ENCODE results near the gene DOCK3.
"Not testable (repeated sequence)": the region's sequence is repeated elsewhere in the genome, so short reads cannot be mapped to it uniquely, and the experiment has no call there.

DOCK3 gene

GRCh38 chr3:50806031-50806430 is 131.3 kb downstream of the DOCK3 start:
- DNase-seq: no peak

- DNase-seq: no peak
These were observed 132.1 kb downstream of the DOCK3 start for GRCh38 chr3:50806806-50807205.

- no peak for DNase-seq
These were observed 132.5 kb downstream of the DOCK3 start for GRCh38 chr3:50807266-50807665.

DNA sequence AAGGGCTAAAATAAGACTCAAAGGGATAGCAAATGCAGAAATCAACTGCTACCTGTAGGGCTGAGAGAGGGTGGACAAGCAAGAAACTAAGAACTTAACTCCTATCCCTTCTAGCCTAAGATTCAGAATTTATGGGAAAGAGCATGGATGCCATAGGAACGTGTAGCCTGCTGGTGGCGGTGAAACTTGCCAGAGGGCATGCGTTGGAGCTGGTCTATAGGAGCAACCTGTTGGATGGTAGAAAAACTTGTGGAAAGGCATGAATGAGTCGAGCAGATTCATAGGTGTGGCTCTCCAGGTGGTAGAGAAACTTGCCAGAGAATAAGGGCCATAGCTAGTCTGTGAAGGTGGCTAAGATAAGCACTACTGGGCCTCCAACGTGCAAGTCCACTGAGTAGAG is 137.2 kb downstream of the DOCK3 start:
- no peak for DNase-seq

- DNase-seq: no peak
These were observed 141.1 kb downstream of the DOCK3 start for GRCh38 chr3:50815844-50816243.

DNA sequence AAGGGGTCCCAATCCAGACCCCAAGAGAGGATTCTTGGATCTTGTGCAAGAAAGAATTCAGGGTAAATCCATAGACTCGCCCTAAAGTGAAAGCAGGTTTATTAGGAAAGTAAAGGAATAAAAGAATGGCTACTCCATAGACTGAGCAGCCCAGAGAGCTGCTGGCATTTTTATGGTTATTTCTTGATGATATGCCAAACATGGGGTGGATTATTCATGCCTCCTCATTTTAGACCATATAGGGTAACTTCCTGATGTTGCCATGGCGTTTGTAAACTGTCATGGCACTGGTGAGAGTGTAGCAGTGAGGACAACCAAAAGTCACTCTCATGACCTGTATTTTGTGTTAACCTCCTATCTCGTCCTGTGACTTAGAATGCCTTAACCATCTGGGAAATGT is 142.2 kb downstream of the DOCK3 start:
- no peak for DNase-seq

- DNase-seq: no peak
These were observed 143.2 kb downstream of the DOCK3 start for GRCh38 chr3:50817756-50818529.

DNA sequence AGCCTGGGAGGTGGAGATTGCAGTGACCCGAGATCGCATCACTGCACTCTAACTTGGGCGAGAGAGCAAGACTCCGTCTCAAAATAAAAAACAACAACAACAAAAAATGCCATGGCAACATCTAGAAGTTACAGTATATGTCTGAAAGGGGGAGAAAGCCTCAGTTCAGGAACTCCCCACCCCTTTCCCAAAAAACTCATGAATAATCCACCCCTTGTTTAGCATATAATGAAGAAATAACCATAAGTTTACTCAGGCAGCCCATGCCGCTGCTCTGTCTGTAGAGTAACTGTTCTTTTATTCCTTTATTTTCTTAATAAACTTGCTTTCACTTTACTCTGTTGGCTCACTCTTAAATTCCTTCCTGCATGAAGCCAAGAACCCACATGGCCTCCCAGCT is 145.2 kb downstream of the DOCK3 start:
- no peak for DNase-seq

DNA sequence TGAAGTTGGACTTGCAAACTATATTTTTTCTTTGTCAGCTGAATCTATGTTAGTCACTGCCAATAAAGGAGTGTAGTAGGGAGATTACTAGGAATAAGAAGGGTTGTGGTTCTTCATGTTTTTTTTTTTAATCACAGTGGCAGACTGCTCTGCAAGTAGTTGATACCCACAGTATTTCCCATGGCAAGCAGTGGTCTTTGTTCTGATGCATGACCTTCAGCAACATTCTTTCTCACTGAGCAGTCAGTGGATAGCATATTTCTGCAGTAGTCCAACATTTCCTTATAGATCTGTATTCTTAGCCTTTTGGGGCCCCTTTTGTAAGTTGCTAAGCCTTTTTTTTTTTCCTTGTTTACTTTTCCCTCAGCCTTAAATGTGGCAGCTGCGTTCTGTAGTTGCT is 151.1 kb downstream of the DOCK3 start:
- no peak for DNase-seq

DNA sequence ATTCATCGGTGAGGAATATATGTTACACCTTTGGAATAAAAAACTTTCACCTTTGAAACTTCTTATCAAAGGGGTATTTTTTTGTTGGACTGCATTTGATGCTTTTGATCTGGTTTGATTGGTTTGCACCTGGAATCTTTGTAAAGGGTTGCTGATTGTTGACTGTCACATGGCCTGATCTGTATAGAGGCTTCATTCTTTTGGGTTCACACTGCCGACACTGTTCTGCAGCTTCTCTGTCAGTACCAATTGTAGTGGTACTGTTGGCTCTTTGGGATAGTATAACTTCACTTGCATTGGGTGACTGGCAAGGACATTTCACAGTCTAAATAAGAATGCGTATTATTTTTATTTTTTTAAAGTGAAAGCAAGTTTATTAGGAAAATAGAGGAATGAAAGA is 155.7 kb downstream of the DOCK3 start:
- DNase-seq: no peak

- DNase-seq: not testable (repeated sequence)
These were observed 156.3 kb downstream of the DOCK3 start for GRCh38 chr3:50831009-50831408.

GRCh38 chr3:50840983-50841489 is 166.3 kb downstream of the DOCK3 start:
- DNase-seq: no peak

DNA sequence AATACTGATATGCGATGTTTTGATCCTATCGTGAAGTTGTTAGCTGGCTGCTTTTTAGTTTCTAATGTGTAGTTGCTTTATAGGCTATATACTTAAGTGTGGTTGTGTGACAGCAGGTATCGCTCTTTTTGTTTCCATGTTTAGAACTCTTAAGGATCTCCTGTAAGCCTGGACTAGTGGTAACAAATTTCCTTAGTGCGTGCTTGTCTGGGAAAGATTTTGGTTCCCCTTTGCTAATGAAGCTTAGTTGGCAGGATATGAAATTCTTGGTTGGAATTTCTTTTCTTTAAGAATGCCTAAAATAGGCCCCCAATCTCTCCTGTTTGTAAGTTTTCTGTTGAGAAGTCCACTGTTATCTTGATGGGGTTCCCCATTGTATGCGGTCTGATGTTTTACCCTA is 173.6 kb downstream of the DOCK3 start:
- no peak for DNase-seq

DNA sequence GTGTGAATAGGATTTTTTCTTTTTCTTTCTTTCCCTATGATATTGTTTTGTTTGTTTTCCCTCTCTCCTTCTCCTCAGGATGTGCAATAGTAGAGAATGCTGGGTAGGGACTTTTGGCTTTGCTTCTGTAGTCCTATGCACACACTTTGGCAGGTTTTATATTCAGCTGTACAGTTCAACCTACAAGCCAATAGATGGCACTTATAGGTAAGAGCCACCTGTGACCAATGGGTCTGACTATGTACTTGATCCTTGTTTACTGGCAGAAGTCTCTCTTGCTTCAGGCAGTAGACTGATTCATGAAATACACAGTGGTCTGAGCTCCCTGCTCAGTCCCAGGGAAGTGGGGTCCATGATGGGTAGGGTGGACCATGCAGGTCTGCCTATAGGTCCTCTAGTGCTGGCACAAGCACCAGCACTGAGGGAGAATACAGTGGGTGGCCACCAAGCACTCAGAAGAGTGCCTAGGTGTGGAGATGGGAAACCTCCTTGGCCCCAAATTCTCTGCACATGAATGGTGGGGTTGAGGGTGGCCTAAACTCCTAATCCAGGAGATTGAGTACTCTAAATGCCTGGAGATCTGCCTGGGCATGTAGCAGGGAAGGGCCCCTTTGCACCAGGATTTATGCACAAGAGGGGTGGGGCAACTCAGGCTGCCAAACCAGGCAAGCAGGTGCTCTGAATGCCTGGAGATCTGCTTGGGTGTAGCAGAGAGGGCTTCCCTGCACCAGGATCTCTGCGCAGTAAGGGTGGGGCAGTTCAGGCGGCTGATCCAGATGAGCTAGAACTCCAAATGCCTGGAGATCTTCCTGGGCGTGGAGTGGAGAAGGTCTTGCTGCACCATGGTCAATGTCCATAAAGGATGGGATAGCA is 176.1 kb downstream of the DOCK3 start:
- DNase-seq: no peak

DNA sequence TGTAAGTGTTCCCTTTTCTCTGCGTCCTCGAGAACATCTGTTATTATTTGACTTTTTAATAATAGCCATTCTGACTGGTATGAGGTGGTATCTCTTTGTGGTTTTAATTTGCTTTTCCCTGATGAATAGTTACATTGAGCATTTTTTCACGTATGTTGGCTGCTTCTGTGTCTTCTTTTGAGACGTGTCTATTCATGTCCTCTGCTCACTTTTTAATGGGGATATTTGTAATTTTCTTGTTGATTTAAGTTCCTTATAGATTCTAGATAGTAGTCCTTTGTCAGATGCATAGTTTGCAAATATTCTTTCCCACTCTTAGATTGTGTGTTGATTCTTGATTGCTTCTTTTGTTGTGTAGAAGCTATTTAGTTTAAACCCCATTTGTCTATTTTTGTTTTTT is 179.2 kb downstream of the DOCK3 start:
- no peak for DNase-seq

GRCh38 chr3:50862221-50862620 is 187.5 kb downstream of the DOCK3 start:
- peak; percentile 4 for DNase-seq

DNA sequence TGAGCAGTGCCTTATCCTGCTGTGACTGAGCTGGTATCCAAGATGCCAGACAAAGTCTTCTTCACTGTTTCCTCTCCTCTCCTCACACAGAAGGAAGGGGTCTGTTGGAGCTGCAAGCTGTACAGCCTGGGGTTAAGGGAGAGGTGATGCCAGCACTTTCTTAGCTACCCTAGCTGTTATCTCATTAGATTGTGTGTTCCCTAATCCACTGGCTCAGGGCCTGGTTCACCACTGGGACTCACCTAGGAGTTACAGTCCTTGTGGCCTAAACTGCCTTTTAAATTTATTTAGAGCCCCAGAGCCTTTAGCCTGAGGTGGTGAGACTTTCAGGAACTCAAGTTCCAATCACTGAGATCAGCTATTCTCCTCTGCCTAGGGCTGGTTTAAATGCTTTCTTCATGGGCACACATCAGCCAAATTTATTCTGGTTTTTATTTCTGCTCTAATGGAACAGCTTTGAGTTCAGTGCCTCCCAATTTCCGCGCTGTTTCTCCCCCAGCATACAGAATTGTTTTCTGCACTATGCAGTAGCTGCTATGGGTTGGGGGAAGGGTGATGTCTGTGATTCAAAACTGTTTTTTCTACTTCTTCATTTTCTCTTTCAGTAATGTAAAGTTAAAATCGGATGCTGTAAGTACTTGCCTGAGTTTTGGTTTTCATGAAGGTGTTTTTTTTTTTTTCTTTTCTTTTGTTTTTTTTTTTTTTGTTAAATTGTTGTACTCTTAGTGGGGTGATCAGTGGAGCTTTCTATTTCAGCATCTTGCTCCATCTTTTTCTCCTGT is 198.8 kb downstream of the DOCK3 start:
- peak; percentile 12 for DNase-seq

DNA sequence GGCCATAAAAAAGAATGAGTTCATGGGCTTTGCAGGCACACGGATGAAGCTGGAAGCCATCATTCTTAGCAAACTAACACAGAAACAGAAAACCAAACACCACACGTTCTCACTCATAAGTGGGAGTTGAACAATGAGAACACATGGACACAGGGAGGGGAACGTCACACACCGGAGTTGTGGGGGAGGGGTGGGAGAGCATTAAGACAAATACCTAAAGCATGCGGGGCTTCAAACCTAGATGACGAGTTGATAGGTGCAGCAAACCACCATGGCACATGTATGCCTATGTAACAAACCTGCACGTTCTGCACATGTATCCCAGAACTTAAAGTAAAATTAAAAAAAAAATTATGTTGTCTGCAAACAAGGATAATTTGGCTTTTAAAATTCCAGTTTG is 200.1 kb downstream of the DOCK3 start:
- not testable (repeated sequence) for DNase-seq

GRCh38 chr3:50876947-50877346 is 202.2 kb downstream of the DOCK3 start:
- DNase-seq: no peak

DNA sequence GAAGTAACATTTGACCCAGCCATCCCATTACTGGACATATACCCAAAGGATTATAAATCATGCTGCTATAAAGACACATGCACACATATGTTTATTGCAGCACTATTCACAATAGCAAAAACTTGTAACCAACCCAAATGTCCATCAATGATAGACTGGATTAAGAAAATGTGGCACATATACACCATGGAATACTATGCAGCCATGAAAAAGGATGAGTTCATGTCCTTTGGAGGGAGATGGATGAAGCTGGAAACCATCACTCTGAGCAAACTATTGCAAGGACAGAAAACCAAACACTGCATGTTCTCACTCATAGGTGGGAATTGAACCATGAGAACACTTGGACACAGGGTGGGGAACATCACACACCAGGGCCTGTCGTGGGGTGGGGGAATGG is 208.0 kb downstream of the DOCK3 start:
- DNase-seq: not testable (repeated sequence)

DNA sequence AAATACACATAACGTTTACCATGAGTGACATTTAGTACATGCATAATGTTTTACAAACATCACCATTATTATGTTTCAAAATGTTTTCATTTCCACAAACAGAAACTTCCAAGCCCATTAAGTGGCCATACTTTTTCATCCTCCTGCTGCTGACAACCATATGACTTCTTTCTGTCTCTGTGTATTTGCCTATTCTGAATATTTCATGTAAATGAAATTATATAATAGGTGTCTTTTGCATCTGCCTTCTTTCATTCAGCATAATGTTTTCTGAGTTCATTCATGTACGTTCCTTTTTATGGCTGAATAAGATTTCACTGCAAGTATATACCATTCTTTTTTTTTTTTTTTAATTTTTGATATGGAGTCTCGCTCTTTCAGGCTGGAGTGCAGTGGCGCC is 209.0 kb downstream of the DOCK3 start:
- no peak for DNase-seq

GRCh38 chr3:50885070-50885850 is 210.5 kb downstream of the DOCK3 start:
- peak; percentile 49 for DNase-seq

All from hematopoietic multipotent progenitor cell treated with erythropoietin and hydrocortisone succinate and interleukin-3 and kit ligand, for 4 days (in vitro differentiated cells).